NCI-H524 (cell line): ENCODE measurements around the gene ROGDI.
A peak's percentile ranks its signal among the peaks of the same experiment; 100 is the strongest.

Source experiments
- DNase-seq, 2 experiments: peaks; one replicate each; lab custom pipeline; 2025; lab: John Stamatoyannopoulos, UW

ROGDI gene

DNA sequence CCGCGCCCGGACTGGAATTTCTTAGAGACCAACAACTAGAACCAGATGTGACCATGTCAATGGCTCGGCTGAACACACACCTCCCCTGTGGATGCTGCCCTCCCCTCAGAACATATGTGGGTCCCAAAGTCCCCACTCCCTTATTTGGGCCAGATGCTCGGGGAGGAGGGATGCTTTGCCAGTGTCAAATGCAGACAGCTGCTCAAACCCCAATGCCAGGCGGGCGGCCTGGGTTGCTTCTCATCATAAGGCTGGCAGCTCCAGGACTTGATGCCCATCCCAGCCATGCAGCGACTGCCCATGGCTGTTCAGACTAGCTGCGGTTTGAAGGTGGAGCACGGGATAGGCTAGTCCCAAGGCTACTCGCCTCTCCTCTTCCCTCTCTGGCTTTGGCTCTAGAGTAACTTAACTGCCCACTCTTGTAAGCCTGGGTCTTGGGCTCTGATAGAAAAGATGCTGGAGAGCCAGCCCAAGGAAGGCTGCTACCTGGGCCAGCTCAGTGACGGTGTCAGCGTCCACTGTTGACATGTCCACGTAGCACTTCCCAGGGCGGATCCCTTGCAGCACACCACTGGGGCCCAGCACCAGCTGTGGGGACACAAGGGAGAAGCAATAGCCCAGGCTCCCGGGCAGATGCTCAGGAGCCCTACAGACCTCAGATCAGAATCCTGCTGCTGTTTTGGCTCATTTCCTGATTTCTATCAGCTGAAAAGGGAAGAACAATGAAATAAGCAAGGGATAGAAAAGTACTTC is 11.0 kb upstream of the ROGDI start:
- DNase-seq, result no peak

DNA sequence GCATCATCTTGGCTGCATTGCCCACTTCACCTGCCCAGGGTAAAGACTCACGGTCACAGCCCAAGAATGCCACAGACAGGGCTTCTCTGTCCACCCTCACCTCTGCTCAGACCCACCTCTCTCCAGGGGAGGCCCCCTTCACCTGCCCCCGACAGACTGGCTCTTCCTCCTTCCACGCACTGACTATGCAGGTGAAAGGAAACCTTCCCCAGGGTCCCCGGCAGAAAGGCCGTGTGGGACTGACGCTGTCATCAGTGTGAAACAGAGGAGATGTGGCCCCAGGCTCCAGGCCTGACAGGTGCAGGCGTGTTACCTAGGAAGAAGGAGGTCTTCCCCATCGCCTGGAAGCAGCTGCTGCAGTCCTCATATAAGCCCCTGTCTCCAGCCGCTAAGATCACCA is 9.3 kb upstream of the ROGDI start:
- no peak for DNase-seq

DNA sequence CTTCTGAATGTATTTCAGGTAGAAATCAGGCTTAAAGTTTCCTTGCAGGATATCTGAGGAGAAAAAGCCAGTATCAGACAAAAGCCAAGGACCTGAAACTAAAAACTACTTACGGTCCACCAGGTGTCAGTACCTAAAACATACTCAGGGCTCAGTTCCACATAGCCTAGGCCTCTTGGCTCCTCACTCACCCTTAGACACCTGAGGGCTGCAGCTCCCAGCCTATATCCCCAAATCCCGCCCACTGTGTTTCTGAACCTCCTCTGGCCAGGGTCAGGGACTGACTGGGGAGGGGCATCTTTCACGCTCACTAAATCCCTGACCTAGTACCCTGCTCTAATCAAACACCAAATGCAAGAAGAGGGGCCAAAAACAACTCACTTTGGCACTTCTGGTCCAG is 8.8 kb upstream of the ROGDI start:
- DNase-seq, result no peak

DNA sequence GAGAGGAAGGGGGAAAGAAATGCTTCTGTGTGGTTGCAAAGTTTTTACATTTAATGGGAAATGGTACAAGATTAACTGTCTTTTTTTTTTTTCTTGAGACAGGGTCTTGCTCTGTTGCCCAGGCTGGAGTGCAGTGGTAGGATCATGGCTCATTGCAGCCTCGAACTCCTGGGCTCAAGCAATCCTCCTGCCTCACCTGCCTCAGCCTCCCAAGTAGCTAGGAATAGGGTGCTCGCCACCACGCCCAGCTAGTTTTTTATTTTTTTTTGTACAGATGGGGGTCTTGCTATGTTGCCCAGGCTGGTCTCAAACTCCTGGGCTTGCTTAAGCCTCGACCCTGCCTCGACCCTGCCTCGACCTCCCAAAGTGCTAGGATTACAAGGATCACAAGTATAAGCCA is 3.8 kb upstream of the ROGDI start:
- DNase-seq, result no peak

DNA sequence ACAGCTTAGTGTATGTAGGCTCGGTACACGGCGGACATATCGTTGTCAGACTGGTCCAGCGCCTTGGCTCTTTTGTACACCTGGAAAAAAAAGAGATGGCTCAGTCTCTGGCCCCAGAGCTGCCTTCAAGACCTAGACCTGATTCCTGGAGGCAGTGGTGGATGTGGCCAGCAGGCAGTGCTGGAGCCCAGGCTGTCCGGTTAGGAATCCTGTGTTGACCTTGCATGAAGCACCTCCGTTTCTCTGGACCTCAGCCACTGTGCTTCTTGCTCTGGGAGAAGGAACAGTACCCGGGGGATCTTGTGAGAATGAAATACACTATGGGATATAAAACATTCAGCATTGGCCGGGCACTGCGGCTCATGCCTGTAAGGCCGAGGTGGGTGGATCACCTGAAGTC is 2.8 kb upstream of the ROGDI start:
- DNase-seq, result no peak

DNA sequence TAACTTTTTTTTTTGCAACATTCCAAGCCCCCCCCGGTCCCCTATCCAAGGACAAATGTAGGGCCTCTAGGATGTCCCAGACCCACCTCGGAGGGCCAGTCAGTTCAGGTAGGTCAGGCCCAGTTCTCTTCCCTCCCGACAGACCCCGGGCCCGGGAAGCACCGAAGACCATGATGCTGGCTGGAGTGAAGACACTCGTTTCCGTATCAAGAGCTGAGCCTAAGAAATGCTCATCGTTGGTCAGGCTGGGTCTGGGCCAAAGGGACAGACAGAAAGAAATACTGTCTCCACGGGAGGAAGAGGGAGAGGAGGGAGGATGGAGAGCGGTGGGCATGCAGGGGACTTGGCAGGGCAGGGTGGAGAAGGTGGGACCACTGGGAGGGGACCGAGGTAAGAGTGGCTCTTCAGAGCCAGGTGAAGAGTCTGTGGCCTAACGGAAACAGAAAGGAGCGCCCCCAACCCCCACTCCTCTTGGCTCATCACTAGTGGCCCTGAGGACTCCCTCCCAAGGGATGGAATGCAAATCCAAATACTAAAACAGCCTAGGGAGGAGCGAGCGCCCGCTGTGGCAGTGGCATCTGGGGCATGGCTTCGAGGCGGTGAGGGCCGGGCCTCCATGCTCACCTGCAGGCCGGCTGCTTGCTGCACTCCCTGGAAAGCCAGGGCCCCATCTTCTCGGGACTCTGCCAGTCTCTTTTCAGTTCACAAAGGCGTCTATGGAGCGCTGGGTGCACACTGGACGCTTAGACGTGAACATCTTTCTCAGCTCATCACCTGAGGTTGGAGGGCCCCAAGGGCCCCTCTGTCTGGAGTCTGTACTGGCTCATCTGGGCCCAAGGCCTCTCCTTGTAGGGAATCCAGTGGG is 1.7 kb upstream of the ROGDI start:
- no peak for DNase-seq

DNA sequence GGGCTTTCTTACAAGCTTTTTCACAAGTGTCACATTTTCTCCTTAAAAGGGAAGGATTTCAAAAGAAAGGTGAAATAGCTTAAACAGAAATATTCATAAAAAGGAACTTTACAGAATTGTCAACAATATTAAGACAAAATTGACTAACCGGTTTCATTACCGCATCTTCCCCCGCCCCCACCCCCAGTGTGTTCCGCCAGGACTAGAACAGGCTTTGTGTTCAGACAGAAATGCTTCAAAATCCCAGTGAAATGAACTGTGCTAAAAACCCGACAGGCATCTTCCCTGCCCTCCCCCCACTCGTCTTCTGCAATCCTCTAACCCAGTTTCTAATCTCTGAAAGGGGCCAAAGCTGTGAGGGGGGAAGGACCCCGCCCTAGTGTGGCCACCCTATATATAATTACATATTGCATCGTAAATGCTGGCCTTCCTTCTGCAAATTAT is 990 bp upstream of the ROGDI start:
- DNase-seq, result no peak

DNA sequence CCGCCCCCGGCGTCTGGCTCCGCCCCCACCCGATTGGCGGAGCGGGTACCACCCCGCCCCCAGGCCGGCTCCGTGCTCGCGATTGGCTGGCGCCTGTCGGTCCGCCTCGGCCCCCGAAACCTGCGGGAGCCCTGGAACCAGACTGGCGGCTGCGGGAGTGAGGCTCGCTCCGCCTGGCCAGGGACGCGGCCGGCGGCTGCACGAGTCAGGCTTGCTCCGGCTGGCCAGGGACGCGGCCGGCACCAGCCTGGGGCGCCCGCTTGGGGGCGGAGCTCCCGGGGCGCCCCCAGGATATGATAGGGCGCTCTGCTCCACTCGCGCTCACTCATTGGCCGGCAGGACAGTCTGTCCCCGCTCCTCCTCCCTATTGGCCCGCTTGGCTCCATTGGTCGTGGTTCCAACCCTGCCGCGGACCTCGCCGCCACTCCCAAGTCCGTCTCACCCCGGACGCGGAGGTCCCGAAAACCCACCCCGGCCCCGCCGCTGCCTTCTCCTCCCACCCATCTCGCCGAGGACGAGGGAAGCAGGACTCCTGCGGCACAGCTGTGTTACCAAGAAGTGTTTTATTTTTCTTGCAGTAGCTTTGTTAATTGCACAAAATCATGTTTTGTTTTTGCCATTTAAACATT is 340 bp upstream of the ROGDI start:
- peak; percentile 90 to 96 for DNase-seq

DNA sequence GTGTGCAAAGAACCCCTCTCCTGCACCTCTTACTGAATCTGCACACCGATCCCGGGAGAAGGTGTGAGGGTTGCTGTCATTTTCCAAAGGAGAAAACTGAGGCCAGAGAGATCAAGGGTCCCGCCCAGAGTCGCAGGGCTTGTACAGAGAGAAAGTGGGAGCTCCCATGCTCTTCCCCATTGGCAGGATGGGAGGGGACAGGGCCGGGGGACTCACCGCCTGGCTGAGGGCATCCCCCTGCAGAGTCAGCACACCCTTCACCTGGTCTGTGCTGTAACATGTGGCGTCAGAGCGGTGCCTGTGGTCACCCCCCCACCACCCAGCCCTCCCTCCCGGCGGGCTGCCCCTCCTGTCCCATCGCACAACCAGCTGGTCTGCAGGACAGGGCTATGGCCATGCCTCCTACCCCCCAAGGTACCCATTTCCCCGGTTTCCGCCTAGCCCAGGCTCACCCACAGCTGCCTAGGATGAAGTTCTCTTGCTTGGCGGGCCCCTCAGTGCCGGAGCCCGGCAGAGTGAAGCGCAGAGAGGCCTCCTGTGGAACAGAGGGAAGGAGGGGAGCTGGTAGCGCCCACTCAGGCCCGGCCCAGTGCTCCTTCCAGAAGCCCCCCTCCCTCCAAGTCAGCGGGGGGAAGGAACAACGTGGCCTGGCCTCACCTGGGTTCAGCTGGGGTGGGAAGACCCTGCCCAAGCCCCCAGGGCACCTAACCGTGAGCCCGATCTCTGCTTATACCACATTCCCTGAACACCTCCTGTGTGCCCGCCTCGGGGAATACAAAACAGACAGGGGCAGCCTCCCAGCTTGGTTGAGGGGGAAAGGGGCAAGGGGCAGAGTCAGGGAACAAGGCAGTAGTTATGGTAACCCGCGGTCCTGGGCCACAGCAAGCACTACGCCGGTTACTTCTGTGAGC is 1.1 kb downstream of the ROGDI start:
- DNase-seq, result no peak

DNA sequence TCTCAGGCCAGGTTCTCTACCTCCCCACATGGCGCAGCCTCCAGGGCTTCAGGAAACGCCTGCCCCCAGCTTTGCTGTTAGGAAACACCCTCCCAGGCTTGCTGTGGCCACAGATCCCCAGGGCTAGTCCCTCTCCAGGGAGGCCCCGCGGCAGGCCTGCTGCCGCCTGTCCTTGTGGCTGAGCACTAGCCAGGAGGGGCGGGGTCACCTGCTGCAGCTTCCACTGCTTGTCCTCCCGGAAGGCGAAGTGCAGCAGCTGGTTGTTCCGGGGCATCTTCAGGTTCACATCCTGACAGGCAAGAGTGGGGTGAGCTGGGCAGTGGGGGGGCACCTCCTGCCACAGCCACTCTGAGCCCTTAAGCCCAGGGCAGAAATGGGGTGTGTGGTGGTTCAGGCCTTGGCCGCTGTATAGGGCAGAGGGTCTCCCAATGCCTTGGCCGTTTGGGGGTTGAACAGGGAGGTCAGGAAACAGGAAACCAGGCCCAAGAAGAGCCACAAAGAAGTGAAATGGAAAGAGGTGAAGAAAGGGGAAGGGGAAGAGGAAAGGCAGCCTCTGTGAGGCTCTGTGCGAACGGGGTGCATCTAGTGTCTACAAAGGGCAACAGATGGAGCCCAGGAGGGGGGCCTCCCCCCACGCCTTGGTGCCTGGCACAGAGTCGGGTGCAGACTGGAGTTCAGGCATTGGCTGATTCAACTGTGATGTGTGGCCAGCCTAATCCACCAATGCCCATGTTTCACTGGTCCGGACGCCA is 2.0 kb downstream of the ROGDI start:
- peak; percentile 84 to 92 for DNase-seq

DNA sequence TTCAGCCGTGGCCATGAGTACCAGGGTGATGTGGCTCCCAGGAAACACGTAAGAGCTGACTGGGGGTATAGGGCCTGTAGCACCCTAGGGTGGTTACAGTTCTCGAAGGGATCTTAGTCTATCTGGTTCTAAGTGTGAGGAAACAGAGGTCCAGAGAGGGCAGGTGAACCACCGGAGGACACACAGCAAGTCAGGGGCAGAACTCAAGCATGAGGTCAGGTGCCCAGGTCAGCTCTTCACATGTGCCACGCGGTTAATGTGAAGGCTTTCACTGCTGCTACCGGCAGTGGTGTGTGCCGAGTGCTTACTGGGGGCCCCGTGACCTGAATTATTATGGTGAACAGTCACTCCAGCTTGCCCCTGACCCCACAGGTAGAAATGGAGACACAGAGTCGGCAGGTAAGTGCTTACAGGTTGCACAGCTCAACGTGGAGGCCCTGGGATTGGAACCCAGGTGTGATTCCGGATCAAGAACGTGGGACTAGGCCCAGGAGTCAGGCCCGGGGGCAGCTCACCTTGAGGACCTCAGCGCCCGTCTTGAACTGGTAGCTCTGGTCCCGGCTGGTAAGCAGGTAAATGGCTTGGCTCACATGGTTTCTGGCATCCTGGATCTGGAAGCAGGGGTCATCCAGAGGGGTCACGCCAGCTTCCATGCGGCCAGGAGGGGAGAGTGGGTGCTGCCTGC is 3.1 kb downstream of the ROGDI start:
- no peak for DNase-seq

DNA sequence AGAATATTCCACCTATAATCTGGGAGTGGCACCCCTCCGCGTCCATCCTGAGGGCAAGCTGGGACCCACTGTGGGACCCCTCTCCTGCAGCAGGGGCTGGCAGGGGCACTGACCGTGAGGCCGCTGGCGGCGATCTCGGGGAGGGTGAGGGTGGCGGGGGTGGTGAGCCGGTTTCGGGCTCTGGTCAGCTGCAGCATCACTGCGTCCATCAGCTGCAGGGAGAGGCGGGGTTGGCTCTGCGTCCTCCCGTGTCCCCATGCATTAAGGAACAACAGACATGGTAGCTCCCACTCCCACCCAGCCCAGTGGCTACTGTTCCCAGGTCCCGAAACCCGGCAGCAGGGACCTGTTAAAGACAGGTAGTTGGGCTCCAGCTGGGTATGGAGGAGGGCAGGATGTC is 4.0 kb downstream of the ROGDI start:
- DNase-seq, result no peak

DNA sequence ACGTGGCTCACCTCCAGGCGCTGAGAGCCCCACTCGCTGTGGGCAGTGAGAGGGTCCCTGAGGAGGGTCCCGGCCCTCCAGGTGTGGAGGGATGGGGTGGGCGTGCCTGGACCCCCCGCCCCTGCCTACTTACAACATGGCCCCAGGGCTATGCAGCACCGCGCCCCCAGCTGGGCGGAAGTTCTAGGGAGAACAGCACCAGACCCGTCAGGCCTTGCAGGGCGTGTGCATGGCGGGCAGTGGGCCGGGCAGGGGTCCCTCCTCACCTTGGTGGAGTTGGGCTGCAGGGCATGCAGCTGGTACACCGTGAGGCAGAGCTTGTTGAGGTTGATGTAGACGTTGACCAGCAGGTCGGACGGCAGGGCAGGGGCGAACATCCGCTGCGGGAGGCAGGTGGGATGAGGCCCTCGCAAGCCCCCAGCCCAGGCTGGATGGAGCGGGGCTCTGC is 4.6 kb downstream of the ROGDI start:
- DNase-seq, result no peak

DNA sequence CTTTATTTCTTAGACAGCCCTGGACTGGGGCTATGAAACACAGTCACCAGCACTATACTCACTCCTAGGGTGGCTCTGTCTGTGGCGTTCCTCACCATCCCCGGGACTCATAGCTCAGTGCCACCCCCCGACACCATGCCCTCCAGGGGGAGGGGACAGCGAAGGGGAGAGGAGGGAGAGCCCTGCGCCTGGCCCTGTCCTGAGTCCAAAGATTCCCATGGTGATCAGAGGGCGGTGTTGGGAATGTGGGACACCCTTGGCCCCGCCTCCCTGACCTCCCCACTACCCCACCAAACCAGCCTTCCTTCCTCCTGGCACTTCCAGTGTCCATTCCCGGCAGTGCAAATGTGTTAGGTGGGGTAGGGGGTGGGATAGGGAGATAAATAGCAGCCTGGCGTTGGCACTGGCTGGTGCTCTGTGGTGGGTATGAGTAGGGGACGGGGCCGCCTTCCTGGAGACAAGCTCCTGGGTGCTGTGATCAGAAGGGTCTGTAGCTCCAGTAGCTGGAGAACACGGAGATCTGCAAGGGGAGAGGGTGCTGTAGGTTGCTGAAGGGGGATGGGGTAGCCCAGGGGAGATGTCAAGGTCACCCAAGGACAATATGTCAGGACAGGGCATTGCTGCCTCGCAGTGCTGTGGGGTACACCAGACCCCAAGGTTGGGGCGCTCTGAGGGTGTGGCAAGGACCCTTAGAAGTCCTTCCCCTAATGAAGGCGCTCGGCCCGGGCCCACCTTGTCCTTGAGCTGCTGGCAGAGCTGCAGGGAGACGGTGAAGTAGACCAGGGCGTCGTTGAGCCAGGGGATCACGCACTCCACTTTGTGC is 5.2 kb downstream of the ROGDI start:
- DNase-seq, result no peak

DNA sequence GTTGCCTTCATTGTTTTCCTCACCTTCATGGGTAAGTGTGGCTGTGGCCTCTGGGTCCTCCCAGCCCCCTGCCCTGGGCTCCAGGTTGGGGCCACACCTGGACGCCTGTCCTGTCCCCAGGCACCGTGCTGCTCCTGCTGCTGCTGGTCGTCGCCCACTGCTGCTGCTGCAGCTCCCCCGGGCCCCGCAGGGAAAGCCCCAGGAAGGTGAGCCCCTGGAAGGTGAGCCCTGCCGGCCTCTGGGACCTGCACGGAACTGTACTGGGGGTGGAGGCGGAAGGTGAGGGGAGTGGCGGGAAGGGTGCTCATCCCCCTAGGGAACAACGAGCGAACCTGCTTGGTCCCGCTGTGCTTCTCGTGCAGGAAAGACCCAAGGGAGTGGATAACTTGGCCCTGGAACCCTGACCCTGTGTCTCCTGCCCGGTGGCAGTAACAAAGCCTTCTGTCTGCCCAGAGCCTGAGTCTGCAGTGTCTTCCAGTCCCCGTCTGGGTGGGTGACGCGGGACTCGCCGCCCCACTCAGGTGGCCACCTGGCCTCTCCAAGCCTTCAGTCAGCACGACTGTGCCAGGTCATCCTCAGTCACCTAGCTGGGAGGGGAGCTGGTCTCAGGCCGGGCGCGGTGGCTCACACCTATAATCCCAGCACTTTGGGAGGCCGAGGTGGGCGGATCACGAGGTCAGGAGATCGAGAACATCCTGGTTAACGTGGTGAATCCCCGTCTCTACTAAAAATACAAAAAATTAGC is 6.4 kb downstream of the ROGDI start:
- no peak for DNase-seq

DNA sequence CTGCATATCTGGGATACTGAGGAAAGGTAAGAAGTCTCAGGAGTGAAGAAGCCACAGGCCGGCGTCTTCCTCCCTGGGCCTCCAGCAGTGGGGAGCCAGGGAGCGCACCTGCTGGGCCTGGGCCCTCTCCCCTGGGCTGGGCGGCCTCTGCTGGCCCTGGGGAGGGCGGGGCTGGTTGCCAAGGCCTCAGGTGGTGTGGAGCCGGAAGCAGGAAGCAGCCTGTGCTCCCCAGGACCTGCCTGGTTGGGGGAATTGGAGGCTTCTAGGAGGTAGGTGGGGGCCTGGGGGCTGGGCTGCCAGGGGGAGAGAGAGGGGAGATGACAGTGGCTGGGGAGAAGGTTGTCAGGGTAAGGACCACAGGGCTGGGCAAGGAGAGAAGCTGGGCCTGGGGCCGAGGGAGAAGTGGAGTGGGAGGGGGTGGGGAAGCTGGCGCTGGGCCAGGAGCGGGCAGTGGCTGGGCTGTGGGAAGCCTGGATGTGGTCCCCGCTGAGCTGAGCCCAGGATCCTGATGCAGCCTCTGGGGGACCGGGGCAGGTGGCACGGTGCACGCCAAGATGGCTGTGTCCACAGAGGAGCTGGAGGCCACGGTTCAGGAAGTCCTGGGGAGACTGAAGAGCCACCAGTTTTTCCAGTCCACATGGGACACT is 7.1 kb downstream of the ROGDI start, which contains the start of gene SMIM22:
Gene SMIM22 (plus strand): TSS at position 189 of the 647 bp plus-strand sequence. CDS start 366 bp downstream, at position 555.
- DNase-seq, result no peak

DNA sequence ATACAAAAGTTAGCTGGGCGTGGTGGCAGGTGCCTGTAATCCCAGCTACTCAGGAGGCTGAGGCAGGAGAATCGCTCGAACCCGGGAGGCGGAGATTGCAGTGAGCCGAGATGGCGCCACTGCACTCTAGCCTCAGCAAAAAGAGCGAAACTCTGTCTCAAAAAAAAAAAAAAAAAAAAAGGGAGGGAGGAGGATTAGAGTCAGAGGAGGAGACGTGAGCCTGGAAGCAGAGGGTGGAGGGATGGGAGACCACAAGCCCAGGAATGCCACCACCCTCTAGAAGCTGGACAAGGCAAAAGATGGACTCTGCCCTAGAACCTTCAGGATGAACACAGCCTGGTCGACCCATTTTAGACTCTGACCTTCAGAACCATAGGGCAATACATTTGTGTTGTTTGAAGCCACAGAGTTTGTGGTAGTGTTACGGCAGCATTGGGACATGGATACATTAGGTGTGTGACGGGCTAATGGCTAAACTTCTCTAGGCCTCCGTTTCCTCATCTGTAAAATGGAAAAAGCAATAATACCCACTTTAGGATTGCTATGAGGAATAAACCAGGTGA is 9.4 kb downstream of the ROGDI start:
- no peak for DNase-seq

DNA sequence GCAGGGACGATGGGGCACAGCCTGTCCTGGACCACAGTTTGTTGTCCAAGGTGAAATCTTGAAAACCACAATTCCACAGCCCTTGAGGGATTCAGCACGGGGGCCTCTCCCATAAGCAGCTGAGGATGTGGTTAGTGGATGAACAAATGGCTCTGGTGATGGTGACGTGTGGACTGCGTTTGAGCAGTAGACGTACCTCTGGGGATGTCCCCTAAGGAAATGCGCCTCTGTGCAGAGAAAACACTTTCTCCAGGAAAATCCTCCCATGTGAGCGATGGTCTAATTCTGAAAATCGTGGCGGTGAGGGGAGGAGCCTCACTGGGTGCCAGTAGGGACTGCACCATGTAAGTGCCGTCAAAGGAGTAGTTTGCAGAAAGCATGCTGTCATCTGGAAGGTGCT is 11.6 kb downstream of the ROGDI start:
- no peak for DNase-seq
